Breast epithelium (tissue), 3 donors: Measurements from ENCODE around the gene CCDC188.

Source experiments
- POLR2A ChIP-seq: fragments of 450-650 bp; IDR thresholded peaks from one replicate; pipeline ENCODE4 v1.6.1; 2016; ENCODE audit warnings: antibody characterized with exemption, mild to moderate bottlenecking, moderate library complexity
- POLR2AphosphoS5 ChIP-seq, 3 donors: sonication (generic); formaldehyde crosslinking; IDR thresholded peaks; one replicate each; pipeline ENCODE4 v1.6.1; 2017; ENCODE audit warnings: antibody characterized with exemption in 3 of 3
- TF ChIP-seq, protein P1 (sequence below), 3 donors: fragments of 450-650 bp; IDR thresholded peaks; one replicate each; pipeline ENCODE4 v1.5.1; 2016 to 2017; ENCODE audit warnings: antibody characterized with exemption in 3 of 3, mild to moderate bottlenecking in 3 of 3, moderate library complexity in 3 of 3

DNA sequence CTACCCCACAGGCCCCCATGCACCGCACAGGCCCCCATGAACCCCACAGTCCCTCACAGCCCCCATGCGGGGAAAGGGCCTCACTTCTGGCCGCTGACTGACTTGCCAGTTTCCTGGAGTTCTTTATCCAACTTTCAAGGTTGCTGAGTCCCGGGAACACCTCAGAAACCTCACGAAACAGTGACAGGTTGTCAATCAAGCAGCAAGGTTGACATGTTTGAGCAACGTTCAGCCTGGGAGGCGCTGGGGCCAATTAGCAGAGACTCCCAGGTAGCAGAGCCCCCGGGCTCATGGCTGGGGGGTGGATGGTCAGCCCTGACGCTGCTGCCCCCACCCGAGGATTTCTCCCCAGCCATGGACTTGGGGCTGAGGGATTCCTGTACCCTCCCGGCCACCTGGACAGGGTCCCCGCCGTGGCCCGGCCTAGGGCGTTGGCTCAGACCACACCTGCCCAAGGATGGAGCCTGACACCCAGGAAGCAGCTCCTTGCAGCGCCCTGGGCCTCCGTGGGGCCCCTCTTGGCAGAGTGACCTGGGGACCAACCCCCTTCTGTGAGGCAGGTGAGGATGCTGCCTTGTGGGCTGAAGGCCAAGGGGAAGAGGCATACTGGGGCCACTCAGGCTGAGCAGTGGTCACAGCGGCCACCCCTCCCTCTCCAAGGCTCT is 33.8 kb upstream of the CCDC188 start:
- TF ChIP-seq, protein P1, sequence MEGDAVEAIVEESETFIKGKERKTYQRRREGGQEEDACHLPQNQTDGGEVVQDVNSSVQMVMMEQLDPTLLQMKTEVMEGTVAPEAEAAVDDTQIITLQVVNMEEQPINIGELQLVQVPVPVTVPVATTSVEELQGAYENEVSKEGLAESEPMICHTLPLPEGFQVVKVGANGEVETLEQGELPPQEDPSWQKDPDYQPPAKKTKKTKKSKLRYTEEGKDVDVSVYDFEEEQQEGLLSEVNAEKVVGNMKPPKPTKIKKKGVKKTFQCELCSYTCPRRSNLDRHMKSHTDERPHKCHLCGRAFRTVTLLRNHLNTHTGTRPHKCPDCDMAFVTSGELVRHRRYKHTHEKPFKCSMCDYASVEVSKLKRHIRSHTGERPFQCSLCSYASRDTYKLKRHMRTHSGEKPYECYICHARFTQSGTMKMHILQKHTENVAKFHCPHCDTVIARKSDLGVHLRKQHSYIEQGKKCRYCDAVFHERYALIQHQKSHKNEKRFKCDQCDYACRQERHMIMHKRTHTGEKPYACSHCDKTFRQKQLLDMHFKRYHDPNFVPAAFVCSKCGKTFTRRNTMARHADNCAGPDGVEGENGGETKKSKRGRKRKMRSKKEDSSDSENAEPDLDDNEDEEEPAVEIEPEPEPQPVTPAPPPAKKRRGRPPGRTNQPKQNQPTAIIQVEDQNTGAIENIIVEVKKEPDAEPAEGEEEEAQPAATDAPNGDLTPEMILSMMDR (IDR thresholded peaks at IDR 0.05) = no peak
- TF ChIP-seq POLR2AphosphoS5 (IDR thresholded peaks at IDR 0.05) (no peak), POLR2A (no peak)
